Esophagus muscularis mucosa (tissue), 4 donors: Measurements from ENCODE around the gene NEK4. TPM values are rescaled to one million over a fixed set of nuclear protein-coding genes. Genes with fewer than 3 reads are reported as not detected.
A peak's percentile ranks its signal among the peaks of the same experiment; 100 is the strongest.

Source experiments
- DNase-seq: peaks from one replicate; pipeline ENCODE4 v3.0.0-alpha.2; 2017; ENCODE audit errors: extremely low spot score
- H3K27ac ChIP-seq, 4 donors: fragments of 200-600 bp; sonication (generic); replicated peaks in 1 of 4; 1 replicate in 3 of 4; 2 replicates in 1 of 4; pipeline ENCODE4 v1.5.1; 2016 to 2019; ENCODE audit warnings: mild to moderate bottlenecking in 1 of 4
- H3K27me3 ChIP-seq, 4 donors: fragments of 200-600 bp; sonication (generic); one replicate each; pipeline versions ENCODE4 v1.5.1 to v1.6.0; 2016 to 2019
- H3K36me3 ChIP-seq, 4 donors: fragments of 200-600 bp; sonication (generic); one replicate each; pipeline ENCODE4 v1.5.1; 2016 to 2019
- H3K4me1 ChIP-seq, 4 donors: fragments of 200-600 bp; sonication (generic); one replicate each; pipeline ENCODE4 v1.5.1; 2016 to 2019
- H3K4me3 ChIP-seq, 4 donors: fragments of 200-600 bp; sonication (generic); 1 replicate in 2 of 4; 2 replicates in 2 of 4; pipeline ENCODE4 v1.5.1; 2016 to 2019; ENCODE audit warnings: mild to moderate bottlenecking in 4 of 4, moderate library complexity in 1 of 4
- H3K9me3 ChIP-seq, 4 donors: fragments of 200-600 bp; sonication (generic); 1 replicate in 3 of 4; 2 replicates in 1 of 4; pipeline ENCODE4 v1.5.1; 2016 to 2019
- EP300 ChIP-seq: sonication (generic); formaldehyde crosslinking; IDR thresholded peaks from one replicate; pipeline ENCODE4 v1.6.1; 2017; ENCODE audit warnings: antibody characterized with exemption
- POLR2A ChIP-seq: fragments of 450-650 bp; IDR thresholded peaks from one replicate; pipeline ENCODE4 v1.6.1; 2017; ENCODE audit warnings: antibody characterized with exemption, moderate library complexity, mild to moderate bottlenecking, low read depth
- POLR2AphosphoS5 ChIP-seq, 2 donors: sonication (generic); formaldehyde crosslinking; IDR thresholded peaks; one replicate each; pipeline ENCODE4 v1.6.1; 2017; ENCODE audit warnings: antibody characterized with exemption in 2 of 2
- WGBS: methylation state at CpG from one replicate; pipeline ENCODE4 v1.1.5; 2018; 5-methylcytosine and 5-hydroxymethylcytosine counted together
- intact Hi-C: fragments of 100-400 bp; cut with DNase I; formaldehyde crosslinking; loops from one replicate; pipeline ENCODE4 v1.15.1; 2023
- total RNA-seq, 4 donors: library from RNA; depleted of rRNA; stranded (reverse); fragments of >200 nt; gene quantifications; one replicate each; pipeline versions ENCODE4 v1.1.0 to v1.2.1, GENCODE V29; 2016
- TF ChIP-seq, protein P1 (sequence below), 3 experiments: fragments of 200-600 bp in 2 of 3; fragments of 450-650 bp in 1 of 3; sonication (generic) in 2 of 3; IDR thresholded peaks; one replicate each; pipeline ENCODE4 v1.5.1; 2017 to 2019; ENCODE audit warnings: antibody characterized with exemption in 3 of 3, mild to moderate bottlenecking in 2 of 3, moderate library complexity in 1 of 3

NEK4 gene
- 10 to 100 TPM; 19.1 to 29.2 (median 23.6) TPM for total RNA-seq

GRCh38 chr3:52770496-52771333 lies at the start of gene NEK4:
NEK4 (minus strand) TSS chr3:52770940; CDS start chr3:52770746, 194 bp downstream.
- no peaks in the 10 kb centered on the region for H3K9me3 ChIP-seq
- 0% methylated on average over 18 of the region's 67 CpGs for WGBS
- intact Hi-C loops = loop anchor here (5.0 to 10.0 kb wide), 4 partner anchors 77 to 304 kb away; partner anchors contain the start of gene STIMATE
- TF ChIP-seq POLR2A (no peak), EP300 (no peak), POLR2AphosphoS5 (IDR thresholded peaks at IDR 0.05) (peak; percentile 78 to 83)
- TF ChIP-seq, protein P1, sequence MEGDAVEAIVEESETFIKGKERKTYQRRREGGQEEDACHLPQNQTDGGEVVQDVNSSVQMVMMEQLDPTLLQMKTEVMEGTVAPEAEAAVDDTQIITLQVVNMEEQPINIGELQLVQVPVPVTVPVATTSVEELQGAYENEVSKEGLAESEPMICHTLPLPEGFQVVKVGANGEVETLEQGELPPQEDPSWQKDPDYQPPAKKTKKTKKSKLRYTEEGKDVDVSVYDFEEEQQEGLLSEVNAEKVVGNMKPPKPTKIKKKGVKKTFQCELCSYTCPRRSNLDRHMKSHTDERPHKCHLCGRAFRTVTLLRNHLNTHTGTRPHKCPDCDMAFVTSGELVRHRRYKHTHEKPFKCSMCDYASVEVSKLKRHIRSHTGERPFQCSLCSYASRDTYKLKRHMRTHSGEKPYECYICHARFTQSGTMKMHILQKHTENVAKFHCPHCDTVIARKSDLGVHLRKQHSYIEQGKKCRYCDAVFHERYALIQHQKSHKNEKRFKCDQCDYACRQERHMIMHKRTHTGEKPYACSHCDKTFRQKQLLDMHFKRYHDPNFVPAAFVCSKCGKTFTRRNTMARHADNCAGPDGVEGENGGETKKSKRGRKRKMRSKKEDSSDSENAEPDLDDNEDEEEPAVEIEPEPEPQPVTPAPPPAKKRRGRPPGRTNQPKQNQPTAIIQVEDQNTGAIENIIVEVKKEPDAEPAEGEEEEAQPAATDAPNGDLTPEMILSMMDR (IDR thresholded peaks at IDR 0.05) = peak in 1 of 3 experiments; percentile 4
- H3K4me3 ChIP-seq = peak within 1 kb of the TSS; percentile 74 to 95 (median 94)
- H3K36me3 ChIP-seq = peaks cover 4 to 28% (median 13%) of the 10 kb centered on the region in 4 donors
- H3K27ac ChIP-seq = peak within 1 kb of the TSS; percentile 72 to 83 (median 74)
- no peaks in the 10 kb centered on the region for H3K27me3 ChIP-seq
- peaks cover 13 to 21% (median 19%) of the 10 kb centered on the region in 4 donors for H3K4me1 ChIP-seq
- DNase-seq = peak; percentile 95

DNA sequence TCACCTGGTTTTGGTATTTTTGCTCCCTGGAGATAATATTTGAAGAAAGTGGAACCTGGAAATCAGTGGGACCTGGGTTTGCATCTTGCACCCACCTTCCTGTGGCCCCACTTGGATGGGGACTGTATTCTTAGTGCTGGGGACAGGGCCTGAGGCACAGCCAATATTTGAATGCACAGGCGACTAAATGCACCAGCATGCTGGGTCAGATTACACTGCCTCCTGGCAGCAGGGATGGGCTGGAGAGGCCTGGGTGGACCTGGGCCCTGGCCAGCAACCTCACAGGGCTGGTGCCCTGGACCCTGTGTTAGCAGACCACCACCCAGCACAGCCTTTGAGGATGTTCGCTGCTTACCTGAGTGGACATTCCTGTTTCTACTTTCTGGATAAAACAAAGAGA lies 49.2 kb upstream of the NEK4 start:
- Histone ChIP-seq H3K9me3 (no peaks in the 10 kb centered on the region), H3K27me3 (no peaks in the 10 kb centered on the region), H3K4me3 (no peak overlapping the region), H3K4me1 (no peaks in the 10 kb centered on the region), H3K27ac (no peak overlapping the region), H3K36me3 (peaks cover 6 to 32% (median 21%) of the 10 kb centered on the region in 4 donors)
- intact Hi-C loops = no loop called here
- WGBS = 93% methylated on average over 2 of the region's 2 CpGs
- no peak for TF ChIP-seq POLR2AphosphoS5 (IDR thresholded peaks at IDR 0.05)
- TF ChIP-seq POLR2A = no peak
- TF ChIP-seq, protein P1 (IDR thresholded peaks at IDR 0.05) = no peak
- no peak for TF ChIP-seq EP300
- DNase-seq = no peak

DNA sequence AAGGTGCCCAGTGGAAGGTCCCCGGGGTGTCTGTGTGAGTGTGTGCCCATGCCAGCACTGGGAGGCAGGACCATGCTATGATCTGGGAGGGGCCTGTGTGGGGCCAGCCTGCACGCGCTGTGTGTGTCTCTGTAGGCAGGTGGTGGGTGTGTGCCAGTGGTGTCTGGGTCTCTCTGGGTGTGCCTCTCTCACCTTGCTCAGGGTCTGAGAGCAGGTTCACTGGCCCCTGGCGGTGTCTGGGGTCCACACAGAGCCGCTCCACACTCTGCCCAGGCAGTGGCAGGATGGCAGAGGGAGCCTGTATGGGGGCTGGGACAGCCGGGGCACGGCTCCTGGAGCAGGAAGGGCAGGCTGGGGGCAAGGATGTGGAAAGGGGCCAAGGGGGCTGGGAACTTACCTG lies 47.1 kb upstream of the NEK4 start:
- Histone ChIP-seq H3K27ac (no peak overlapping the region), H3K4me3 (no peak overlapping the region), H3K9me3 (no peaks in the 10 kb centered on the region), H3K4me1 (no peaks in the 10 kb centered on the region), H3K36me3 (peaks cover 0 to 18% (median 5%) of the 10 kb centered on the region in 4 donors), H3K27me3 (no peaks in the 10 kb centered on the region)
- intact Hi-C loops = no loop called here
- WGBS = 94% methylated on average over 6 of the region's 7 CpGs
- no peak for TF ChIP-seq POLR2AphosphoS5 (IDR thresholded peaks at IDR 0.05)
- TF ChIP-seq EP300 = no peak
- TF ChIP-seq POLR2A = no peak
- TF ChIP-seq, protein P1 (IDR thresholded peaks at IDR 0.05) = no peak
- no peak for DNase-seq

DNA sequence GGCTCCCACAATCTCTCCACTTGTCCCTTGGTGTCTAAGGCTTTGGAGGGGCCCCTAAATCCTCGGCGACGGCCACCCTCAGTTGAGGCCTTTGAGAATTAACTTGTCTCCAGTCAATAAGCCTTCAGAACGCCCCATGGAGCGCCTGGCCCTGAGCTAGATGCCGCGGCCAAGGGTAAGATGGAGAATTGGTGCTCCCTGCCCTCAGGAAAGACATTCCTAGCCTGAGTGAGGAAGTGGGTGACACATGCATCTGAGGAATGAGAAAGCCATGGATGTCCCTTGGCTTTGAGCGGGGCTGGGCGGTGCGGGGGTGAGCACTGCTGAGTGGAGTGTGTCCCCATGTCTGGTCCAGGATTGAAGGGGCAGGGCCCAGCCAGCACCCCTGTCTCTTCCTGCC lies 46.5 kb upstream of the NEK4 start:
- Histone ChIP-seq H3K36me3 (peaks cover 0 to 12% (median 3%) of the 10 kb centered on the region in 4 donors), H3K4me1 (no peaks in the 10 kb centered on the region), H3K27me3 (no peaks in the 10 kb centered on the region), H3K4me3 (no peak overlapping the region), H3K27ac (no peak overlapping the region), H3K9me3 (no peaks in the 10 kb centered on the region)
- intact Hi-C loops = no loop called here
- TF ChIP-seq POLR2AphosphoS5 (IDR thresholded peaks at IDR 0.05) (no peak), EP300 (no peak), POLR2A (no peak)
- TF ChIP-seq, protein P1 (IDR thresholded peaks at IDR 0.05) = no peak
- no peak for DNase-seq
- 100% methylated on average over 7 of the region's 10 CpGs for WGBS
